Measurements from ENCODE around the gene ATP2A3. TPM values are rescaled to one million over a fixed set of nuclear protein-coding genes. Genes with fewer than 3 reads are reported as not detected.
A peak's percentile ranks its signal among the peaks of the same experiment; 100 is the strongest.

The ATP2A3 gene
- total RNA-seq, 1 experiment from 2014 or later: 3.3 TPM

DNA sequence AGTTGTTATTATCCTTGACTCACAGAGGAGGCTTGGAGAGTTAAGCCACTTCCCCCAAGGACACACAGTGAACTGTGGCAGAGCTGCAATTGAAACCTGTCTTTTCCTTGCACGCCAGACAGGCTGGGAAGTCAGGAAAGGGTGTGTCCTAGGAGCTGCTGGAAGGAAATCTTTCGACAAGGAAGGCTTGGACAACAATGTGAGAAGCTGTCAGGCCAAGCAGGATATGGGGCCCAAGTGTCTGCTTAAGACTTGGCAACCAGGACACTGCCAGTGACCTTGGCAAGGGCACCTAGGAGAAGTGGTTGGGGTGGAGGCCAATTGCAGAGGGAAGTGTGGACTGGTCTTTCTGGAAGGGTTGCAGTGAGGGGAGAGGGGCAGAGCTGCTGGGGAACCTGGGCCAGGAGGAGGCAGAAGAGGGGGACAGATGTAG, 69.3 kb downstream of the ATP2A3 start:
- no peak for TF ChIP-seq EZH2phosphoT487 (IDR thresholded peaks at IDR 0.05; ENCODE audit: borderline replicate concordance, low read length)
- TF ChIP-seq EZH2 (IDR thresholded peaks at IDR 0.05; ENCODE audit: low read length, unreplicated experiment): no peak
- TF ChIP-seq, protein P1, sequence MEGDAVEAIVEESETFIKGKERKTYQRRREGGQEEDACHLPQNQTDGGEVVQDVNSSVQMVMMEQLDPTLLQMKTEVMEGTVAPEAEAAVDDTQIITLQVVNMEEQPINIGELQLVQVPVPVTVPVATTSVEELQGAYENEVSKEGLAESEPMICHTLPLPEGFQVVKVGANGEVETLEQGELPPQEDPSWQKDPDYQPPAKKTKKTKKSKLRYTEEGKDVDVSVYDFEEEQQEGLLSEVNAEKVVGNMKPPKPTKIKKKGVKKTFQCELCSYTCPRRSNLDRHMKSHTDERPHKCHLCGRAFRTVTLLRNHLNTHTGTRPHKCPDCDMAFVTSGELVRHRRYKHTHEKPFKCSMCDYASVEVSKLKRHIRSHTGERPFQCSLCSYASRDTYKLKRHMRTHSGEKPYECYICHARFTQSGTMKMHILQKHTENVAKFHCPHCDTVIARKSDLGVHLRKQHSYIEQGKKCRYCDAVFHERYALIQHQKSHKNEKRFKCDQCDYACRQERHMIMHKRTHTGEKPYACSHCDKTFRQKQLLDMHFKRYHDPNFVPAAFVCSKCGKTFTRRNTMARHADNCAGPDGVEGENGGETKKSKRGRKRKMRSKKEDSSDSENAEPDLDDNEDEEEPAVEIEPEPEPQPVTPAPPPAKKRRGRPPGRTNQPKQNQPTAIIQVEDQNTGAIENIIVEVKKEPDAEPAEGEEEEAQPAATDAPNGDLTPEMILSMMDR (conservative IDR thresholded peaks at IDR 0.05; ENCODE audit: low read depth, low read length): no peak
- DNase-seq (peak; percentile 59), ATAC-seq (peak; percentile 6; the same call in 1 of the 2 replicates)
- CTCF ChIA-PET: no interaction called here
- POLR2A ChIA-PET (ENCODE audit: unreplicated experiment): interaction anchor here (0.7 kb wide), 1 partner anchor 73 kb away, joined by 13 read pairs; no protein-coding TSS in a partner anchor
- 0 out of 2 replicates have a peak overlapping the region, but pooled peaks have one; percentile 15 for H2AFZ ChIP-seq (ENCODE audit: low read length)
- intact Hi-C loops (cut with micrococcal nuclease): no loop called here
- H3K4me3 ChIP-seq (ENCODE audit: low read length): no peak overlapping the region
- no peaks in the 10 kb centered on the region for H3K9me2 ChIP-seq (replicated peaks; ENCODE audit: low read length)
- H3K36me3 ChIP-seq (ENCODE audit: low read depth, low read length): no peaks in the 10 kb centered on the region
- no TSS peak for BruUV-seq (replicated peaks)
- H3F3A ChIP-seq (ENCODE audit: low read length, unreplicated experiment): no peaks in the 10 kb centered on the region
- no peak overlapping the region for H3K9ac ChIP-seq (ENCODE audit: low read length)
- peaks cover 42% of the 10 kb centered on the region for H3K4me1 ChIP-seq (ENCODE audit: insufficient read depth, low read length)
- H3K79me2 ChIP-seq (ENCODE audit: low read length): peaks cover 18% of the 10 kb centered on the region
- H3K27me3 ChIP-seq (ENCODE audit: low read length): no peaks in the 10 kb centered on the region
- H3K9me3 ChIP-seq (ENCODE audit: low read length): no peaks in the 10 kb centered on the region
- H3K27ac ChIP-seq (ENCODE audit: low read length): peak overlapping the region; percentile 49
- peak overlapping the region; percentile 50 for H3K4me2 ChIP-seq (ENCODE audit: low read length)
- no peaks in the 10 kb centered on the region for H4K20me1 ChIP-seq (ENCODE audit: low read length)

DNA sequence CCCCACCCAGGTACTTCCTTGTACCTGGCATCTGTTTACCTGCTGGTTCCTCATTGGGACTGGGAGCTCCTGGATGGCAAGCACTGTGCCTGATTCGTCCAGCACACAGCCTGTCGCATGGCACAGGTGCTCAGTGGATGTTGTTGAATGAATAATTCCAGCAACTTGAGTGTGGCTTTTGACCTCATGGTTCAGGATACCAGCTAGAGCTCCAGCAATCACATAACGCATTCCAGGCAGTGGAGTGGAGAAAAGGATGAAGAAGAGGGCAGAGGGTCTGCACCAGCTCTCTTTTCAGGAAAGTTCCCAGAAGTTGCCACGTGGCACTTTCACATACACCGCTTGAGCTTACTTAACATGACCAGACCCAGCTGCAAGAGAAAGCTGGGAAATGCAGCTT, 70.0 kb downstream of the ATP2A3 start:
- no peak overlapping the region for H3K4me2 ChIP-seq (ENCODE audit: low read length)
- no peaks in the 10 kb centered on the region for H3K9me2 ChIP-seq (replicated peaks; ENCODE audit: low read length)
- H3K79me2 ChIP-seq (ENCODE audit: low read length): peaks cover 26% of the 10 kb centered on the region
- H3K9me3 ChIP-seq (ENCODE audit: low read length): no peaks in the 10 kb centered on the region
- no peaks in the 10 kb centered on the region for H3K27me3 ChIP-seq (ENCODE audit: low read length)
- H3K9ac ChIP-seq (ENCODE audit: low read length): no peak overlapping the region
- DNase-seq: no peak
- BruUV-seq (replicated peaks): no TSS peak
- no peak overlapping the region for H3K4me3 ChIP-seq (ENCODE audit: low read length)
- H3K36me3 ChIP-seq (ENCODE audit: low read depth, low read length): no peaks in the 10 kb centered on the region
- peaks cover 50% of the 10 kb centered on the region for H3K4me1 ChIP-seq (ENCODE audit: insufficient read depth, low read length)
- no peak overlapping the region for H2AFZ ChIP-seq (ENCODE audit: low read length)
- no peak overlapping the region for H3K27ac ChIP-seq (ENCODE audit: low read length)
- ChIA-PET CTCF (no interaction called here), POLR2A (ENCODE audit: unreplicated experiment) (no interaction called here)
- H4K20me1 ChIP-seq (ENCODE audit: low read length): no peaks in the 10 kb centered on the region
- TF ChIP-seq, protein P1 (conservative IDR thresholded peaks at IDR 0.05; ENCODE audit: low read depth, low read length): no peak
- TF ChIP-seq EZH2 (IDR thresholded peaks at IDR 0.05; ENCODE audit: low read length, unreplicated experiment): no peak
- TF ChIP-seq EZH2phosphoT487 (IDR thresholded peaks at IDR 0.05; ENCODE audit: borderline replicate concordance, low read length): no peak
- ATAC-seq: no peak
- no peaks in the 10 kb centered on the region for H3F3A ChIP-seq (ENCODE audit: low read length, unreplicated experiment)
- intact Hi-C loops (cut with micrococcal nuclease): no loop called here

DNA sequence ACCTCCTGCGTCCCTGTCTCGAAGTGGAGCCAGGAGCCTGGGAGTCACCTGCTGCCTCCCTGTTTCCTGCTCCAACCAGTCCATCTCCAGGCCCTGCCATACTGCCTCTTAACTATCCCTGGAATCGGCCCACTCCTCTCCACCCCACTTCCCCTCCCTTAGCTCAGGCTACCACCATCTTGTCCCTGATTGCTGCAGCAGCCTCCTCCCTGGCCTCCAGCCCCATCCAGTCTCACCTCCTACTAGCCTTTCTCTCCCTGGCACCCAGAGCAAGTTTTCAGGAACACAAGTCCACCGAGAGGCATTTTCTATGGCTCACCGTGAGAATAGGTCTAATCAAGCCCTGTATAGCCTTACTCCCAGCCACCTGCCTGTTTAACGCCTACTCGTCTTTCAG, 70.5 kb downstream of the ATP2A3 start:
- POLR2A ChIA-PET (ENCODE audit: unreplicated experiment): no interaction called here
- Histone ChIP-seq H3K4me3 (ENCODE audit: low read length) (peak overlapping the region; percentile 65; the same call in 1 of the 2 replicates), H3K4me2 (ENCODE audit: low read length) (peak overlapping the region; percentile 86; the same call in 1 of the 2 replicates), H3K36me3 (ENCODE audit: low read depth, low read length) (no peaks in the 10 kb centered on the region), H3K9ac (ENCODE audit: low read length) (no peak overlapping the region), H3K27ac (ENCODE audit: low read length) (no peak overlapping the region), H3K27me3 (ENCODE audit: low read length) (no peaks in the 10 kb centered on the region), H4K20me1 (ENCODE audit: low read length) (no peaks in the 10 kb centered on the region), H3K4me1 (ENCODE audit: insufficient read depth, low read length) (peaks cover 54% of the 10 kb centered on the region), H2AFZ (ENCODE audit: low read length) (peak overlapping the region; percentile 75), H3K9me3 (ENCODE audit: low read length) (no peaks in the 10 kb centered on the region), H3K79me2 (ENCODE audit: low read length) (peaks cover 30% of the 10 kb centered on the region), H3F3A (ENCODE audit: low read length, unreplicated experiment) (no peaks in the 10 kb centered on the region), H3K9me2 (replicated peaks; ENCODE audit: low read length) (no peaks in the 10 kb centered on the region)
- CTCF ChIA-PET: interaction anchor here (1.4 kb wide), 1 partner anchor 48 kb away, joined by 4 read pairs; the partner anchor contains the start of gene NCBP3
- ATAC-seq (no peak), DNase-seq (no peak)
- intact Hi-C loops (cut with micrococcal nuclease): no loop called here
- TF ChIP-seq EZH2phosphoT487 (IDR thresholded peaks at IDR 0.05; ENCODE audit: borderline replicate concordance, low read length): no peak
- no TSS peak for BruUV-seq (replicated peaks)
